Retinal pigment epithelial cell (primary cell): ENCODE results near the gene CAND2.

Experiments
- DNase-seq: peaks from one replicate; pipeline ENCODE4 v3.0.0-alpha.2; 2010; ENCODE audit warnings: low read depth
- H3K4me3 ChIP-seq: 2 replicates; pipeline ENCODE4 v1.5.1; 2011; ENCODE audit warnings: mild to moderate bottlenecking, low read length, control low read depth, moderate library complexity
- CTCF ChIP-seq: conservative IDR thresholded peaks from 2 replicates; pipeline ENCODE4 v1.5.1; 2011; ENCODE audit warnings: low read depth, low read length, control low read depth, inconsistent platforms

Gene CAND2

GRCh38 chr3:12793701-12794100 lies 2.8 kb upstream of the CAND2 start:
- H3K4me3 ChIP-seq: no peak overlapping the region
- TF ChIP-seq CTCF: no peak
- no peak for DNase-seq

- DNase-seq: no peak
- TF ChIP-seq CTCF: no peak
- peak overlapping the region; percentile 66 for H3K4me3 ChIP-seq
These were observed 828 bp downstream of the CAND2 start for GRCh38 chr3:12797124-12797891.

GRCh38 chr3:12797892-12798558 lies 1.5 kb downstream of the CAND2 start:
- no peak for DNase-seq
- TF ChIP-seq CTCF: no peak
- no peak overlapping the region for H3K4me3 ChIP-seq

- no peak for TF ChIP-seq CTCF
- DNase-seq: no peak
- no peak overlapping the region for H3K4me3 ChIP-seq
These were observed 2.2 kb downstream of the CAND2 start for GRCh38 chr3:12798559-12799179.

- DNase-seq: no peak
- no peak overlapping the region for H3K4me3 ChIP-seq
- no peak for TF ChIP-seq CTCF
These were observed 3.3 kb downstream of the CAND2 start for GRCh38 chr3:12799525-12800440.

- no peak for DNase-seq
- H3K4me3 ChIP-seq: no peak overlapping the region
- no peak for TF ChIP-seq CTCF
These were observed 6.9 kb downstream of the CAND2 start for GRCh38 chr3:12803371-12803770.
